ENCODE measurements around the gene CRISP2. TPM values are rescaled to one million over a fixed set of nuclear protein-coding genes. Genes with fewer than 3 reads are reported as not detected.
"Not testable (repeated sequence)": the region's sequence is repeated elsewhere in the genome, so short reads cannot be mapped to it uniquely, and the experiment has no call there.

The CRISP2 gene
- total and polyA plus RNA-seq, 2 of the 8 experiments (the other 6 are each of a cell fraction or from before 2014, with no cell fraction given) = 0.06 TPM; not detected in 1

DNA sequence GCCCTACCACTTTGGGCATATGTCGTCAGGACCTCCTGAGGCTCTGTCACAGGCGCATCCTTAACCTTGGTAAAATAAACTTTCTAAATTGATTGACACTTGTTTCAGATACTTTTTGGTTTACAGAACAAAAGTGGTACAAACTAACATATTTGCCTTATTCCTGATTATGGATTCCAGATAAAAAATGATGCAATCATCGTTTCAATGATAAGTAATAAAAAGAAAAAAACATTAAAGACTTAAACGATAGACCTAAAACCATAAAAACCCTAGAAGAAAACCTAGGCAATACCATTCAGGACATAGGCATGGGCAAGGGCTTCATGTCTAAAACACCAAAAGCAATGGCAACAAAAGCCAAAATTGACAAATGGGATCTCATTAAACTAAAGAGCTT lies 10.6 kb upstream of the CRISP2 start:
- H4K20me1 ChIP-seq (replicated peaks in 1 of 2; ENCODE audit: control insufficient read depth in 1 of 2, insufficient read depth in 2 of 2, low read length in 2 of 2); H3K18ac ChIP-seq (ENCODE audit: extremely low read depth, low read length); H4K5ac ChIP-seq (ENCODE audit: insufficient read length, low read depth, low read length); H3K27ac ChIP-seq (ENCODE audit: low read depth, low read length); H2BK20ac ChIP-seq (ENCODE audit: low read length); H3K4me2 ChIP-seq (ENCODE audit: insufficient read depth in 1 of 2, low read depth in 2 of 2, low read length in 2 of 2); H3K27me3 ChIP-seq (replicated peaks in 1 of 4; ENCODE audit: control insufficient read depth in 3 of 4, extremely low read depth in 1 of 4, insufficient read depth in 3 of 4, low read length in 3 of 4); H3K9ac ChIP-seq (replicated peaks in 1 of 4; ENCODE audit: extremely low read depth in 1 of 4, low read depth in 3 of 4, low read length in 3 of 4); CTCF ChIA-PET (ENCODE audit: partially characterized antibody); H3K23me2 ChIP-seq (ENCODE audit: low read depth, low read length); H3K23ac ChIP-seq (ENCODE audit: insufficient read length); H2BK5ac ChIP-seq (ENCODE audit: low read depth, low read length); H3K4me3 ChIP-seq (ENCODE audit: extremely low read depth in 1 of 4, insufficient read depth in 2 of 4, low read depth in 3 of 4, low read length in 4 of 4); H4K8ac ChIP-seq (ENCODE audit: extremely low read depth, insufficient read depth, low read length); H2BK120ac ChIP-seq (replicated peaks; ENCODE audit: low read depth, low read length); H3K36me3 ChIP-seq (ENCODE audit: control insufficient read depth in 2 of 4, insufficient read depth in 4 of 4, low read length in 3 of 4); DNase-seq (ENCODE audit: low read depth in 1 of 2, low spot score in 2 of 2); H3K56ac ChIP-seq (replicated peaks; ENCODE audit: insufficient read length, low read depth, low read length); H2BK15ac ChIP-seq (ENCODE audit: low read length); H3K14ac ChIP-seq (ENCODE audit: insufficient read length); H2AK5ac ChIP-seq (ENCODE audit: low read depth, low read length); FAIRE-seq; H3K4ac ChIP-seq (replicated peaks; ENCODE audit: insufficient read length, low read depth, low read length); H2BK12ac ChIP-seq (ENCODE audit: low read depth, low read length); POLR2A ChIA-PET (ENCODE audit: partially characterized antibody); H3K4me1 ChIP-seq (replicated peaks in 1 of 4; ENCODE audit: control insufficient read depth in 3 of 4, insufficient read depth in 4 of 4, low read length in 3 of 4); H2AFZ ChIP-seq (ENCODE audit: low read length); H3K79me2 ChIP-seq (ENCODE audit: control insufficient read depth in 1 of 2, insufficient read depth in 2 of 2, low read length in 2 of 2); H3K79me1 ChIP-seq (ENCODE audit: low read depth, low read length); H4K91ac ChIP-seq (replicated peaks; ENCODE audit: insufficient read length, low read length): not testable (repeated sequence)
- peaks cover 8 to 14% of the 10 kb centered on the region in 2 experiments for H3K9me3 ChIP-seq (ENCODE audit: insufficient read depth in 2 of 2, low read depth in 1 of 2, low read length in 1 of 2)
- WGBS, 2 experiments (ENCODE audit: extremely low coverage in 1 of 2, insufficient coverage in 1 of 2, insufficient read length in 1 of 2, insufficient replicate concordance in 2 of 2, low coverage in 1 of 2, low lambda C conversion rate in 2 of 2, missing lambda C conversion rate in 1 of 2) = 81% methylated on average over 4 of the region's 4 CpGs; no CpG with 5 or more reads in 1 of the 2 experiments

Data from H1 (cell line).